C4-2B (cell line): ENCODE results near the gene NEMP1.

Experiments used
- ZFX ChIP-seq: fragments of 450-650 bp; IDR thresholded peaks from 2 replicates; pipeline ENCODE4 v1.6.1; 2017
- TF ChIP-seq, protein P1 (sequence below): fragments of 450-650 bp; conservative IDR thresholded peaks from 2 replicates; pipeline ENCODE4 v1.5.1; 2017; ENCODE audit warnings: mild to moderate bottlenecking

DNA sequence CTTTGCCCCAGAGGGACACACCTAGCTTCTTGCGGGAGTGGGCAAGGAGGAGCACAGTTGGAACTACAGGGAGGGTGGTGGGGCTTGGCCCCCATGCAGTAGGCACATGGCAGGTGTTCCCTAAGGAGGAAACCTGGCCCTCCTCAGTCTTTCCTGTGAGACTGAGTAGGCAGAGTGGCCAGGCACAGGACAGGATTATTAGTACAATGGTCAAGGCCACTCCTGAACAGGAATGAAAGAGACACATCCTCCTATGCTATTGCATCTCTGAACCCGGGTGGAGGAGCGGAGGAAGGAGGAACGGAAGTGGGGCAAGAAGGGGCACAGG, 29.5 kb downstream of the NEMP1 start:
- TF ChIP-seq, protein P1, sequence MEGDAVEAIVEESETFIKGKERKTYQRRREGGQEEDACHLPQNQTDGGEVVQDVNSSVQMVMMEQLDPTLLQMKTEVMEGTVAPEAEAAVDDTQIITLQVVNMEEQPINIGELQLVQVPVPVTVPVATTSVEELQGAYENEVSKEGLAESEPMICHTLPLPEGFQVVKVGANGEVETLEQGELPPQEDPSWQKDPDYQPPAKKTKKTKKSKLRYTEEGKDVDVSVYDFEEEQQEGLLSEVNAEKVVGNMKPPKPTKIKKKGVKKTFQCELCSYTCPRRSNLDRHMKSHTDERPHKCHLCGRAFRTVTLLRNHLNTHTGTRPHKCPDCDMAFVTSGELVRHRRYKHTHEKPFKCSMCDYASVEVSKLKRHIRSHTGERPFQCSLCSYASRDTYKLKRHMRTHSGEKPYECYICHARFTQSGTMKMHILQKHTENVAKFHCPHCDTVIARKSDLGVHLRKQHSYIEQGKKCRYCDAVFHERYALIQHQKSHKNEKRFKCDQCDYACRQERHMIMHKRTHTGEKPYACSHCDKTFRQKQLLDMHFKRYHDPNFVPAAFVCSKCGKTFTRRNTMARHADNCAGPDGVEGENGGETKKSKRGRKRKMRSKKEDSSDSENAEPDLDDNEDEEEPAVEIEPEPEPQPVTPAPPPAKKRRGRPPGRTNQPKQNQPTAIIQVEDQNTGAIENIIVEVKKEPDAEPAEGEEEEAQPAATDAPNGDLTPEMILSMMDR: no peak
- TF ChIP-seq ZFX: no peak
